Cerebellar cortex (tissue), 1 donor: ENCODE results near the gene QSOX2.
A peak's percentile ranks its signal among the peaks of the same experiment; 100 is the strongest.

Experiments
- DNase-seq: peaks from one replicate; pipeline ENCODE4 v3.0.0-alpha.2; 2015; ENCODE audit warnings: low spot score

QSOX2 gene

GRCh38 chr9:136245219-136246150 lies at the start of gene QSOX2:
Gene QSOX2 (minus strand): TSS chr9:136245812. CDS start chr9:136245803, 9 bp downstream.
- DNase-seq, result peak; percentile 84

- no peak for DNase-seq
These were observed 49.4 kb upstream of the QSOX2 start for GRCh38 chr9:136295055-136295454.

GRCh38 chr9:136294437-136294836 lies 48.8 kb upstream of the QSOX2 start:
- no peak for DNase-seq

GRCh38 chr9:136293476-136294077 lies 48.0 kb upstream of the QSOX2 start:
- DNase-seq, result no peak

GRCh38 chr9:136292591-136293448 lies 47.2 kb upstream of the QSOX2 start:
- DNase-seq, result no peak

GRCh38 chr9:136292026-136292538 lies 46.5 kb upstream of the QSOX2 start:
- DNase-seq, result no peak

- DNase-seq, result peak; percentile 94
These were observed 45.9 kb upstream of the QSOX2 start for GRCh38 chr9:136291306-136292025.

GRCh38 chr9:136290508-136291000 lies 44.9 kb upstream of the QSOX2 start:
- DNase-seq, result no peak

- DNase-seq, result no peak
These were observed 44.3 kb upstream of the QSOX2 start for GRCh38 chr9:136289651-136290507.

- no peak for DNase-seq
These were observed 42.5 kb upstream of the QSOX2 start for GRCh38 chr9:136287960-136288753.

- DNase-seq, result no peak
These were observed 41.4 kb upstream of the QSOX2 start for GRCh38 chr9:136286987-136287379.

GRCh38 chr9:136286359-136286986 lies 40.9 kb upstream of the QSOX2 start:
- DNase-seq, result no peak

- no peak for DNase-seq
These were observed 40.1 kb upstream of the QSOX2 start for GRCh38 chr9:136285501-136286358.

- no peak for DNase-seq
These were observed 39.3 kb upstream of the QSOX2 start for GRCh38 chr9:136284951-136285350.

GRCh38 chr9:136284311-136284710 lies 38.7 kb upstream of the QSOX2 start:
- DNase-seq, result no peak

GRCh38 chr9:136283291-136284235 lies 38.0 kb upstream of the QSOX2 start:
- peak; percentile 90 for DNase-seq
